GM12878 (cell line): ENCODE measurements around the gene UACA. TPM values are rescaled to one million over a fixed set of nuclear protein-coding genes. Genes with fewer than 3 reads are reported as not detected.

Experiments
- ATAC-seq: fragments of 200-7000 bp; cut with Tn5 transposase; 3 replicates; pipeline ENCODE4 v1.9.1; 2020; ENCODE audit warnings: mild to moderate bottlenecking, moderate library complexity
- BruUV-seq: library from RNA; stranded (reverse); fragments of 400-500 nt; replicated peaks from 2 replicates; lab custom pipeline; 2021; lab: Mats Ljungman, UMichigan
- CTCF ChIA-PET: fragments of 300-600 bp; sonication (Branson Sonifier 250); formaldehyde crosslinking; extraction: SDS; loops from one replicate; lab custom pipeline; 2021; ENCODE audit warnings: inconsistent platforms; lab: Yijun Ruan, JAX
- POLR2A ChIA-PET: fragments of 350-600 bp; formaldehyde crosslinking; extraction: SDS; loops from one replicate; lab custom pipeline; 2021; ENCODE audit warnings: inconsistent platforms; lab: Charles Lee
- RAD21 ChIA-PET: fragments of 300-600 bp; sonication (Branson Sonifier 250); formaldehyde crosslinking; loops from one replicate; lab custom pipeline; 2023; ENCODE audit warnings: antibody characterized with exemption; ENCODE audit not compliant: unreplicated experiment; lab: Charles Lee
- SMC1A ChIA-PET: fragments of 300-600 bp; sonication (Branson Sonifier 250); formaldehyde crosslinking; loops from one replicate; lab custom pipeline; 2023; ENCODE audit not compliant: unreplicated experiment, uncharacterized antibody; lab: Charles Lee
- DNase-seq: peaks from one replicate; pipeline ENCODE4 v3.0.0-alpha.2; 2011; ENCODE audit warnings: low read depth, low spot score
- FAIRE-seq: peaks from 3 replicates; lab custom pipeline; 2011; peaks lifted over from hg19 to GRCh38; lab: Jason Lieb, UNC
- H2AFZ ChIP-seq: 2 replicates; pipeline ENCODE4 v1.6.0; 2011; ENCODE audit warnings: low read depth, low read length, control low read depth; ENCODE audit not compliant: control insufficient read depth
- H3K27ac ChIP-seq: 2 replicates; pipeline ENCODE4 v1.5.1; 2011; ENCODE audit warnings: control low read depth; ENCODE audit not compliant: control insufficient read depth, insufficient read depth
- H3K27me3 ChIP-seq, 2 experiments: replicated peaks in 1 of 2; 2 replicates each; pipeline versions ENCODE4 v1.6.0 to v1.6.1; 2011; ENCODE audit warnings: low read length in 1 of 2; ENCODE audit not compliant: control insufficient read depth in 2 of 2, insufficient read depth in 2 of 2
- H3K36me3 ChIP-seq, 2 experiments: 2 replicates each; pipeline ENCODE4 v1.5.1; 2011; ENCODE audit warnings: low read length in 1 of 2; ENCODE audit not compliant: control insufficient read depth in 2 of 2, insufficient read depth in 2 of 2
- H3K4me1 ChIP-seq: 2 replicates; pipeline ENCODE4 v1.6.1; 2011; ENCODE audit warnings: mild to moderate bottlenecking, low read length, moderate library complexity, mixed read lengths; ENCODE audit not compliant: control insufficient read depth, insufficient read depth
- H3K4me2 ChIP-seq: 2 replicates; pipeline ENCODE4 v1.6.0; 2011; ENCODE audit warnings: control low read depth; ENCODE audit not compliant: control insufficient read depth, insufficient read depth
- H3K4me3 ChIP-seq: fragments of 200-600 bp; sonication (generic); 2 replicates; pipeline ENCODE4 v1.5.1; 2016
- H3K79me2 ChIP-seq: 2 replicates; pipeline ENCODE4 v1.6.0; 2011; ENCODE audit warnings: low read length; ENCODE audit not compliant: control insufficient read depth, insufficient read depth
- H3K9ac ChIP-seq: 2 replicates; pipeline ENCODE4 v1.8.0; 2011; ENCODE audit warnings: low read length, control low read depth, mixed read lengths; ENCODE audit not compliant: control insufficient read depth, insufficient read depth
- H3K9me3 ChIP-seq: replicated peaks from 3 replicates; pipeline ENCODE4 v1.5.1; 2011; ENCODE audit warnings: mild to moderate bottlenecking, low read length; ENCODE audit not compliant: control insufficient read depth, insufficient read depth
- H4K20me1 ChIP-seq: 2 replicates; pipeline ENCODE4 v1.6.0; 2011; ENCODE audit not compliant: control insufficient read depth, insufficient read depth
- MXI1 ChIP-seq: fragments of 150-350 bp; IDR thresholded peaks from 2 replicates; pipeline ENCODE4 v1.6.1; 2011; ENCODE audit warnings: low read depth, mild to moderate bottlenecking, inconsistent platforms, low read length, improper control_type of control experiment
- NFIC ChIP-seq: IDR thresholded peaks from 2 replicates; pipeline ENCODE4 v1.6.1; 2012; ENCODE audit warnings: low read depth, mild to moderate bottlenecking, inconsistent platforms, low read length, moderate library complexity
- POLR2AphosphoS5 ChIP-seq: IDR thresholded peaks from 2 replicates; pipeline ENCODE4 v1.6.1; 2011; ENCODE audit warnings: mild to moderate bottlenecking, low read length, inconsistent platforms
- SMAD5 ChIP-seq: IDR thresholded peaks from 2 replicates; pipeline ENCODE4 v1.6.1; 2016; ENCODE audit warnings: antibody characterized with exemption, low read depth
- SREBF2 ChIP-seq: IDR thresholded peaks from 2 replicates; pipeline ENCODE4 v1.6.1; 2012; ENCODE audit warnings: mild to moderate bottlenecking, low read length
- TCF12 ChIP-seq: IDR thresholded peaks from 2 replicates; pipeline ENCODE4 v1.6.1; 2011; ENCODE audit warnings: low read depth, mild to moderate bottlenecking, low read length
- ZZZ3 ChIP-seq: IDR thresholded peaks from 2 replicates; pipeline ENCODE4 v1.6.1; 2011; ENCODE audit warnings: low read depth; ENCODE audit not compliant: control insufficient read depth, insufficient read length
- WGBS: methylation state at CpG from one replicate; pipeline ENCODE4 v1.1.6; 2016; ENCODE audit warnings: low lambda C conversion rate; ENCODE audit not compliant: insufficient replicate concordance, insufficient coverage; ENCODE audit errors: missing lambda C conversion rate; 5-methylcytosine and 5-hydroxymethylcytosine counted together
- in situ Hi-C: fragments of 300-500 bp; cut with MboI; formaldehyde crosslinking; loops from 9 replicates; pipeline ENCODE4 v1.14.3; 2018; ENCODE audit warnings: mixed read lengths
- intact Hi-C: fragments of 100-400 bp; cut with micrococcal nuclease; formaldehyde crosslinking; loops from one replicate; pipeline ENCODE4 v1.14.2; 2022; ENCODE audit not compliant: unreplicated experiment
- polyA plus RNA-seq, 11 experiments: library from polyadenylated mRNA; depleted of rRNA in 4 of 11; unstranded in 6 of 11; stranded (reverse) in 5 of 11; fragments of >200 nt; fragmentation: Nextera tagmentation in 4 of 11; fragmentation: Illumina TruSeq in 1 of 11; extraction: Ambion mirVana in 4 of 11; extraction: Trizol in 1 of 11; gene quantifications; 1 replicate in 1 of 11; 2 replicates in 10 of 11; pipeline versions ENCODE4 v1.2.1 to v1.2.3, GENCODE V29; 2011 to 2016; ENCODE audit warnings: inconsistent platforms in 2 of 11, missing spikeins in 2 of 11, low read depth in 1 of 11
- total RNA-seq, 4 experiments: library from RNA; depleted of rRNA in 3 of 4; stranded (reverse); fragments of >200 nt in 3 of 4; fragmentation: Illumina TruSeq in 1 of 4; extraction: Trizol in 1 of 4; gene quantifications; 2 replicates each; pipeline versions ENCODE4 v1.2.1 to v1.2.3, GENCODE V29; 2013 to 2021
- TF ChIP-seq, protein P1 (sequence below): fragments of 450-650 bp; IDR thresholded peaks from 2 replicates; pipeline ENCODE4 v1.6.1; 2017; ENCODE audit warnings: borderline replicate concordance
- TF ChIP-seq, protein P2 (sequence below): fragments of 450-650 bp; IDR thresholded peaks from 2 replicates; pipeline ENCODE4 v1.6.1; 2018; ENCODE audit warnings: borderline replicate concordance, mild to moderate bottlenecking; ENCODE audit not compliant: partially characterized antibody
- TF ChIP-seq, protein P3 (sequence below): IDR thresholded peaks from 2 replicates; pipeline ENCODE4 v1.6.1; 2012; ENCODE audit warnings: low read depth, low read length, improper control_type of control experiment

Gene UACA
- total and polyA plus RNA-seq, 10 of the 15 experiments (the other 5 are each of a cell fraction or from before 2014, with no cell fraction given): 0.30 to 4.0 (median 2.0) TPM

GRCh38 chr15:70802629-70803028 is 39.3 kb upstream of the UACA start:
- 34% methylated on average over 4 of the region's 4 CpGs for WGBS
- H4K20me1 ChIP-seq: no peaks in the 10 kb centered on the region
- BruUV-seq: no TSS peak
- TF ChIP-seq, protein P1, sequence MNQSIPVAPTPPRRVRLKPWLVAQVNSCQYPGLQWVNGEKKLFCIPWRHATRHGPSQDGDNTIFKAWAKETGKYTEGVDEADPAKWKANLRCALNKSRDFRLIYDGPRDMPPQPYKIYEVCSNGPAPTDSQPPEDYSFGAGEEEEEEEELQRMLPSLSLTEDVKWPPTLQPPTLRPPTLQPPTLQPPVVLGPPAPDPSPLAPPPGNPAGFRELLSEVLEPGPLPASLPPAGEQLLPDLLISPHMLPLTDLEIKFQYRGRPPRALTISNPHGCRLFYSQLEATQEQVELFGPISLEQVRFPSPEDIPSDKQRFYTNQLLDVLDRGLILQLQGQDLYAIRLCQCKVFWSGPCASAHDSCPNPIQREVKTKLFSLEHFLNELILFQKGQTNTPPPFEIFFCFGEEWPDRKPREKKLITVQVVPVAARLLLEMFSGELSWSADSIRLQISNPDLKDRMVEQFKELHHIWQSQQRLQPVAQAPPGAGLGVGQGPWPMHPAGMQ: no peak
- TF ChIP-seq, protein P2, sequence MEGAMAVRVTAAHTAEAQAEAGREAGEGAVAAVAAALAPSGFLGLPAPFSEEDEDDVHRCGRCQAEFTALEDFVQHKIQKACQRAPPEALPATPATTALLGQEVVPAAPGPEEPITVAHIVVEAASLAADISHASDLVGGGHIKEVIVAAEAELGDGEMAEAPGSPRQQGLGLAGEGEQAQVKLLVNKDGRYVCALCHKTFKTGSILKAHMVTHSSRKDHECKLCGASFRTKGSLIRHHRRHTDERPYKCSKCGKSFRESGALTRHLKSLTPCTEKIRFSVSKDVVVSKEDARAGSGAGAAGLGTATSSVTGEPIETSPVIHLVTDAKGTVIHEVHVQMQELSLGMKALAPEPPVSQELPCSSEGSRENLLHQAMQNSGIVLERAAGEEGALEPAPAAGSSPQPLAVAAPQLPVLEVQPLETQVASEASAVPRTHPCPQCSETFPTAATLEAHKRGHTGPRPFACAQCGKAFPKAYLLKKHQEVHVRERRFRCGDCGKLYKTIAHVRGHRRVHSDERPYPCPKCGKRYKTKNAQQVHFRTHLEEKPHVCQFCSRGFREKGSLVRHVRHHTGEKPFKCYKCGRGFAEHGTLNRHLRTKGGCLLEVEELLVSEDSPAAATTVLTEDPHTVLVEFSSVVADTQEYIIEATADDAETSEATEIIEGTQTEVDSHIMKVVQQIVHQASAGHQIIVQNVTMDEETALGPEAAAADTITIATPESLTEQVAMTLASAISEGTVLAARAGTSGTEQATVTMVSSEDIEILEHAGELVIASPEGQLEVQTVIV: no peak
- TF ChIP-seq, protein P3, sequence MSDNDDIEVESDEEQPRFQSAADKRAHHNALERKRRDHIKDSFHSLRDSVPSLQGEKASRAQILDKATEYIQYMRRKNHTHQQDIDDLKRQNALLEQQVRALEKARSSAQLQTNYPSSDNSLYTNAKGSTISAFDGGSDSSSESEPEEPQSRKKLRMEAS: no peak
- no peak for TF ChIP-seq NFIC
- no peak for TF ChIP-seq POLR2AphosphoS5
- TF ChIP-seq SMAD5: no peak
- TF ChIP-seq ZZZ3: no peak
- no peak for TF ChIP-seq SREBF2
- TF ChIP-seq MXI1: no peak
- no peak for TF ChIP-seq TCF12
- TF ChIP-seq, all 136 proteins: peak for 0
- ChIA-PET POLR2A (no interaction called here), RAD21 (no interaction called here), SMC1A (no interaction called here), CTCF (no interaction called here)
- intact Hi-C loops (no loop called here), in situ Hi-C loops (no loop called here)
- Histone ChIP-seq H3K9me3 (no peaks in the 10 kb centered on the region), H3K9ac (no peak overlapping the region), H3K4me3 (no peak overlapping the region), H3K4me2 (no peak overlapping the region), H3K27me3 (no peaks in the 10 kb centered on the region; a peak in 1 of 4 replicates), H3K79me2 (no peaks in the 10 kb centered on the region), H3K36me3 (no peaks in the 10 kb centered on the region), H3K27ac (no peak overlapping the region), H2AFZ (no peak overlapping the region), H3K4me1 (no peaks in the 10 kb centered on the region)
- ATAC-seq: no peak
- no peak for FAIRE-seq
- no peak for DNase-seq
